ENCODE data around the gene GPATCH1.
A peak's percentile ranks its signal among the peaks of the same experiment; 100 is the strongest.
"Not testable (repeated sequence)": the region's sequence is repeated elsewhere in the genome, so short reads cannot be mapped to it uniquely, and the experiment has no call there.

GPATCH1 gene

DNA sequence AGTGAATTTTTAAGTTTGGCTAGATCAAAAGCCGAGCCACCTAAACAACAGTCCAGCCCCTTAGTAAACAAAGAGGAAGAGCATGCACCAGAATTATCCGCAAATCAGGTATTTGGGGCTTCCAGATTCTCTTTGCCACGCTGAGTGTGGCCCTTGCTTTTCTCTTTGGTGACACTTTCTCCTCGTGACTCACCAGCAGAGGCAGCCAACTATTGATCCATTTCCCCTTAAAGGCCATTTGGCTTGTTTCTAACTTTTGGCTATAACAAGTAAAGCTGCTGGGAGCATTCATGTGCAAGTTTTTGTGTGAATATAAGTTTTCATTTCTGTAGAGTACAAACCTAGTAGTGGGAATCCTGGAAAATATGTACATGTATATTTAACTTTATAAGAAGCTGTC lies 33.3 kb downstream of the GPATCH1 start:
- DNase-seq (ENCODE audit: low spot score) = no peak

DNA sequence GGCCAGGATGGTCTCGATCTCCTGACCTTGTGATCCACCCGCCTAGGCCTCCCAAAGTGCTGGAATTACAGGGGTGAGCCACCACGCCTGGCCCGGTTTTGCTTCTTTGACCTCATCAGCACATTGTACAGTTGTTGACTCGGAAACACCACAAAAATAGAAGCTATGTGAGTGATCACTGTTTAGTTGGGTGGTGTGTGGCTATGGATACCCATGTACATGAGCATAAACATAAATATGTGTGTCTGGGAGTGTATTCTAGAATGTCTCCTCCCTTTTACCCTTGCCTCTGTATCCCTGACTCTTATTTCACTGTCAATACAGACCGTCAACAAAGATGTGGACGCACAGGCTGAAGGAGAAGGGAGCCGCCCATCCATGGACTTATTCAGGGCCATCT lies 36.5 kb downstream of the GPATCH1 start:
- DNase-seq (ENCODE audit: low spot score) = no peak

DNA sequence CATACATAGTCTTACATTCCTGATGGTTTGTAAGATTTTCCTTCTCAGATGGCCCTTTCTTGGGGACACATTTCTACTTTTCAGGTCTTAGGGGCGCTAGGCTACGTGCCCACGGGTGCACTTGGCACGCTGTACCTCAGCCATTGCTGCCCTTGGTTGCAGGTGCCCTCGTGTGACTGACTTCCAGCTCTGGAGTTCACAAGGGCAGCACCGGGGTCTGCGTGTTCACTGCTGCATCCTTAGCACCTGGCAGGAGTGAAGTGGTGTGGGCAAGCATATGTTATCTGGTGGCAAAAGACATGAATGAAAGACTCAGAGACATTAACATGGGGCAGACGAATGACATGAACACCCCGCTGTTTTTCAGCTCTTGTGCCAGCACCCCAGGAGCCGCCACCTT lies 37.7 kb downstream of the GPATCH1 start:
- DNase-seq (ENCODE audit: low spot score) = no peak

DNA sequence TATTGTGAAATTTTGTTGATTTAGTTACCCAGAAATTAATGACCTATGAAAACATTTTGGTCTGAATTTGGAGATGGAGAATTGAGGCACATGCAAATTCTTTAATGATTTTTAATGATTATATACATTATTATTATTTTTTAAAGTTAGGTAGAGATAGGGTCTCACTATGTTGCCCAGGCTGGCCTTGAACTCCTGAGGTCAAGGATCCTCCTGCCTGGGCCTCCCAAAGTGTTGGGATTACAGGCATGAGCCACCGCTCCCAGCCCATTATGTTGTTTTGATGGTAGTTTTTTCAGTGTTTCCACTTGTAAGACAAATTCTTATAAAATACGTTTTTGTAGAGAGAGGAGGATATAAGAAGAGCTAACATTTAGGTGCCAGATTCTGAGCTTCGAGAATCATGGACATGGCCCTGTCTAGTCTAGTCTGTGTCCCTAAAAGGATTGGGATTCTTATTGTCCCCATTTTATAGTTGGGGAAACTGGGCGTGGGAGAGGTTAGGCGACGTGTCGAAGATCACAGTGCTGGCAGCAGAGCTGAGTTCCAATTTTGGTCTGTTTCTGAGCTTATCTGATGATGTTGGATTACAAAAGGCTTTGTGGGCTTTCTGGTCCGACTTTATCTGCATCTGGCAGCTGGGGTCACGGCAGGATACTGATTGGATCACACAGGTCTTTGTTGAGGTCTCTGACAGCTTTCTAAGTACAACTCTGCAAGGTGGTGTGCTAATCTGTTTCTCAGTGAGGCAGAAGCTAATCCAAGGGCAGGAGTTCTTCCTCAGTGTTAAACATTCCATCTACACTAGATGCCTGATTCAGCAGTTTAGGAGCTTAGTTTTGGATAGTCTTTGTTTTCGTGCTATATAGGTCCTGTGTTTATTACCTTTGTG lies 43.5 kb downstream of the GPATCH1 start:
- DNase-seq (ENCODE audit: low spot score) = no peak

DNA sequence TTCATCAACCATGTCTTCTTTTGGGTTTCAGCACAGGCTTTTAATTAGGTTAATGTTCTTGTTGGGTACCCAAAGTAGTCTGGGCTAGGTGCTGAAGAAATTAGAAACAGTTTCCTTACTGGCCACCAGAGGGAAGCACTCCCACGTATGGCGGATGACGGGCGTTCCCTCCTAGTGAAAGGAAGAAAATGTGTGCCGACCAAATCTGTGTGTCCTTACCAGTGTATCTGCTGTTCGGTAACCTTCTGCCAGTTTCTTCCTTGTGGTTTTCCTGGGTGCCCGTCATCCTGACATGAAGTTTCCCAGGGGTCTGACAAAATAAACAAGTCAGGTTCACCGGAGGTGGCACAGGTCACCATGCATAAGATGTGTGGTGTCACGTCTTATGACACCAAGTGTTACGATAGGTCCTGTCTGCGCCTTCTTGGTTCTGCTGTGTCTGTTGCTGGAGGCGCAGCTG lies 45.0 kb downstream of the GPATCH1 start:
- DNase-seq (ENCODE audit: low spot score) = peak; percentile 73

DNA sequence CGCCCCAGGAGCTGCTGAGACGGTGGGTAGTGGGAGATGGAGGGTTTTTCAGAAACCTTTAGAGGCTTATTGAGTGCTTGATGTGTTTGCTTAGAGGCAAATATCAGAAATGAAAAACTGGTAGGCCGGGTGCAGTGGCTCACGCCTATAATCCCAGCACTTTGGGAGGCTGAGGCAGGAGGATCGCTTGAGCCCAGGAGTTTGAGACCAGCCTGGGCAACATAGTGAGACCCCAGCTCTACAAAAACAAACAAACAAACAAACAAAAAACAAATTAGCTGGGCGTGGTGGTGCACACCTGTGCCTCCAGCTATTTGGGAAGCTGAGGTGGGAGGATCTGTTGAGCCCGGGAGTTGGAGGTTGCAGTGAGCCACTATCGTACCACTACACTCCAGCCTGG lies 45.7 kb downstream of the GPATCH1 start:
- not testable (repeated sequence) for DNase-seq (ENCODE audit: low spot score)

DNA sequence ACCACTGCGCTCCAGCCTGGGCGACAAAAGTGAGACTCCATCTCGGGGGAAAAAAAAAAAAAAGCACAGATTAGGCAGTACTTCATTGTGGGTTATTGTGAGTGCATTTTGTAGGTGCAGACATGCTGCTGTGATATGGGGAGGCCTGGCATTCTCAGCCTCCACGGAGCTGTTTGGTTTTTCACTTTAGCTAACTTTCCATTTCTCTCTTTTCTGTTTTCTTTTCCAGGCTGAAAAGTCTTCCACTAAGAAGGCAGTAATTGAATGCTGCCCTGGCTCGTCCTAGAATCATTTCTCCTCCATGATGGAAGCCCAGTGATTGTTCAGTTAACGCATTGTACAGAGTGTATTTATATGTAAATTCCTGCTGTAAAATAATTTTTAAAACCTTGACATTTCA lies 48.9 kb downstream of the GPATCH1 start:
- no peak for DNase-seq (ENCODE audit: low spot score)

DNA sequence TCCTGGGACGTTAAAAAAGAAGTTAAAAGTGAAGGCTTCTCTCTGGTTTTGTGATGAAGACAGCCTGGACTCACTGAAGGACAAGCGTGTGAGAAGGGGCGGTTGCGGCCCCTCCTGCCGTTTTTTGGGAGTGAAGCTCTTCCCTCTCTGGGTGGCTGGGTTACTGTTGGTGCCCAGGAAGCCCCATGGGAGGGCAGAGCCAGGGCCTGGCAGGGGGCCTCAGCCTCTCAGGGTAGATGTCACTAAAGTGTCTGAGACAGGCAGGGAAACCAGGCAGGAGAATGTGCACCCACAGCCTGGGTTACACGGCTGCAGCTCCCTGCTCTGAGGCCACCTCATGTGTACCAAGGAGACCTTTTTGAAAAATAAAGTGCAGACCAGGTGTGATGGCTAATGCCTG lies 49.5 kb downstream of the GPATCH1 start:
- no peak for DNase-seq (ENCODE audit: low spot score)

DNA sequence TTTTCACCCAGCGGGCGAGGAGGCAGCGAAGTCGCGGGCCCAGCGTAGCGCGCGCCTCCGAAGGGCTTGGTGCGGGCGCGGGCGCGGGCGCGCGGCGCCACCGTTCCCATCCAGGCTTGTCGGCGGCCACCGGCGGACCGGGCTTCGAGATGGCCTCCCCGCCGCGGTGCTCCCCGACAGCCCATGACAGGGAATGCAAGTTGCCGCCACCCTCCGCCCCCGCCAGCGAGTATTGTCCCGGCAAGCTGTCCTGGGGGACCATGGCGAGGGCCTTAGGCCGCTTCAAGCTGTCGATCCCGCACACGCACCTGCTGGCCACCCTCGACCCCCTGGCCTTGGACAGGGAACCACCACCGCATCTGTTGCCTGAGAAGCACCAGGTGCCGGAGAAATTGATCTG lies 51.0 kb downstream of the GPATCH1 start, which contains the start of gene WDR88:
WDR88 (plus strand) TSS at position 94 of the 400 bp plus-strand sequence; CDS start at position 150, 56 bp downstream.
- no peak for DNase-seq (ENCODE audit: low spot score)

DNA sequence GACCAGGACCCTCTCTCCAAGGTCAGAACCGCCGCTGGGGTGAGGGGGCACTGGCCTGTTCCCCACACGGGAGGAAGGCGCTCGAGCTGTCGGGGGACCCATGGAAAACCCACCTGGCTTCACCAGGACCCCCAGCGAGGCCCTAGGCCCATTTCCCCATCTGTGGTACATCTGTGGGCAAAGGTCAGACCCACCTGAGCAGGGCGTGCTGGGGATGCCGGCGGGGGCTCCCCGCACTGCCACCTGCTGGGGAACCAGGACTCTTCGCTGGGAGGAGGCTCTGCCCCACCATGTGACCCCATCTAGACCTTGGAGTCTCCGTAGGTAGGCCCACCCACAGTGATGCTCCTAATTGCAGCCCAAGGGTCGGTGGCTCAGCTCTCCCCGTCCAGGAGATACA lies 51.4 kb downstream of the GPATCH1 start:
- DNase-seq (ENCODE audit: low spot score) = peak; percentile 23

DNA sequence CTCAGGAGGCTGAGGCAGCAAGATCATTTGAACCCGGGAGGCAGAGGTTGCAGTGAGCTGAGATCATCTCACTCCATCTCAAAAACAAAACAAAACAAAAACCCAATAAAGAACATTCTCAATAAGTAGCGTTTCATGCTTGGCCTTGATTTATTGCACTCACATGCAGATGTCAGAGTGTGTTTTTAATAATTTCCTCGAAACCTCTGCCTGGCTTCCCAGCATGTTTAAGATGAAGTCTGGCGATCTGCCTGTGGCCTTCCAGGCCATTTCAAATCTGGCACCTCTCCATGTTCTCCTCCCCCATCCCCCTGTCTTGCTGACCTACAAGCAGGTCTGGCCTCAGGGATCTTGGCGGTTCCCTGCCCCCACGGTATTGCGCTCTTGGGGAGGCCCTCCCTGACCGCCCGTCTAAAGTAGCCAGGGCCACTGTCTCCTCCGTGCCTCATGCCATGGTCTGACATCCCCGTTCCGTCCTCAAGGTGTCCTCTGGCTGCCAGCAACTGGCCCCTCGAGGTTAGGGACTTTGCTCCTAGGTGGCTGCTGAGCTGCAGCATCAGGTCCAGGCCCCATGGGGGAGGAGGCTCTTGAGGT lies 52.6 kb downstream of the GPATCH1 start:
- DNase-seq (ENCODE audit: low spot score) = no peak

DNA sequence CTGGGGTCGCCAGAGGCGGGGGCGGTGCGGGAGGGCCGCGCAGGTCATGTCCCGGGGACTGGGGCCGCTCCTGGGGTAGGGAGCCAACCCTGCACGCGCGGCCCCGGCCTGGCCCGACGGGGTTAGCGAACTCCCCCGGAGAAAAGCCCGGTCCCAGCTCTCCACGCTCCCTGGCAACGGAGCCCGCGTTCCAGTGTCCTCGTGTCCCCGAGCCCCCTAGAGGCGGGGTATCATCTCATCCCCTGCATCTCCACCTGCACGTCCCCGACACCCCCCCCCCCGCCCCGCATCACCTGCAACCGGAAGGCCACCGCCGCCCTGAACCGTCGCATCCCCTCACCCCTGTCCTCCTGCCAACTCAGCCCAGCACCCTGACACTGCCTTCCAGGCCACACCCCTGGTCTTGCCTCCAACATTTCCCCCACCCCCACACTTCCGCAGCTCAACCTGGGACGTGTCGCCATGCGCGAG lies 53.6 kb downstream of the GPATCH1 start:
- DNase-seq (ENCODE audit: low spot score) = no peak

DNA sequence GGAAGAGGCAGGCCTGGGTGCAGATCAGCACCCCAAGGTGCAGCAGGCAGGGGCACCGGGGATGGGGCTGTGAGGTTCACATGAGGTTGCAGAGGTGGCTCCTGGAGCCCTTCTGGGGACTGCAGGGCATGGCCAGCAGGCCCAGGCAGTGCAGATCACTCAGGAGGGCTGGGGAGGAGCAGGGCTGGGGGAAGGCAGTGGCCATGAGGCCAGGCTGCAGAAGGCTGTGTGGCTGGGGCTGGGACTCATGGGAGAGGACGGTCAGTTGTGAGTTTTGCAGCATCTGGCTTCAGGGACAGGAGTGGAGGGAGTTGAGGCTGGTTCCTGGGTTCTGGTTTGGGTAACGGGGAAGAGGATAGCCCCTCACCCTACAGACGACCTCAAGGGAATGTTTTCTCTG lies 58.2 kb downstream of the GPATCH1 start:
- no peak for DNase-seq (ENCODE audit: low spot score)

DNA sequence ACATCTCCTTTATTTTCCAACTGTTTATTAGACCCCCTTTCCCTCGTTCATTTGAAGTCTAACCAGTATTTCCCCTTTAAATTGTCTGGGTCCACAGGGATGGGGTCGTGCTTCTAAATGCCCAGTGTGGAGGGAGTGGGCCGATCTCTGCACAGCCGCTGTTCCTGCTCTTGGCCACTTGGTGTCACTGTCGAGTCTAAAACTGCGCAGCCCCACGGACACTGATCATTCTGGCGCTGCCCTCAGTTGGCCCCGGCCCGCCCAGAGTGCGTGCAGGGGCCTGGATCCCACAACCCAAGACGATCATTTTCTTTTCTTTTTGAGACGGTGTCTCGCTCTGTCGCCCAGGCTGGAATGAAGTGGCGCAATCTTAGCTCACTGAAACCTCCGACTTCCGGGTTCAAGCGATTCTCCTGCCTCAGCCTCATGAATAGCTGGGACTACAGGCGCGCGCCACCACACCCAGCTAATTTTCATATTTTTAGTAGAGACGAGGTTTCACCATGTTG lies 63.0 kb downstream of the GPATCH1 start:
- DNase-seq (ENCODE audit: low spot score) = peak; percentile 82

DNA sequence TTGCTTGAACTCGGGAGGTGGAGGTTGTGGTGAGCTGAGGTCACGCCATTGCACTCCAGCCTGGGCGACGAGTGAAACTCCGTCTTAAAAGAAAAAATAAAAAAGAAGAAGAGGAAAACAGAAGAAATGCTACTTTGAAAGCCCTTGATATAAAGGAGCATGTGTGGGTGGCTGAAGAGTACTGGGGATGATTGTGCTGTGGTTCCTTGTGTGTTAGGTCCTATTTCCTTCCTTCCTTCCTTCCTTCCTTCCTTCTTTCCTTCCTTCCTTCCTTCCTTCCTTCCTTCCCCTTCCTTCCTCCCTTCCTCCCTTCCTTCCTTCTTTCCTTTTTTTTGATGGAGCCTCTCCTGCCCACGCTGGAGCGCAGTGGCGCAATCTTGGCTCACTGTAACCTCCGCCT lies 65.2 kb downstream of the GPATCH1 start:
- no peak for DNase-seq (ENCODE audit: low spot score)

DNA sequence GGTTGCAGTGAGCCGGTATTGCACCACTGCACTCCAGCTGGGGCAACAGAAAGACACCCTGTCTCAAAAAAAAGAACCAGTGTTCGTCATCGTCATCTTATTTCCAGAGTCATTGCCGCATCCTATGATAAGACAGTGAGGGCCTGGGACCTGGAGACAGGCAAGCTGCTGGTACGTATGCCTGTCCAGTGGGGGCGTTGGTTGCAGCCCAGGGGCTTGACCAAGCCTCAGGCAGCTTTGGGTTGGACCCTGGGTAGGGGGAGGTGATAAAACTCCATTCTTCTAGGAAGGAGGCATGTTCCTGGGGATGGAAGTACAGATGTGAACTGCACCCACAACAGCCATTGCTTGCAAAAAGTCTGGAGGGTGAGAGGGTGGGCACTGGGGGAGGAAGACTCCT lies 66.6 kb downstream of the GPATCH1 start:
- DNase-seq (ENCODE audit: low spot score) = no peak

DNA sequence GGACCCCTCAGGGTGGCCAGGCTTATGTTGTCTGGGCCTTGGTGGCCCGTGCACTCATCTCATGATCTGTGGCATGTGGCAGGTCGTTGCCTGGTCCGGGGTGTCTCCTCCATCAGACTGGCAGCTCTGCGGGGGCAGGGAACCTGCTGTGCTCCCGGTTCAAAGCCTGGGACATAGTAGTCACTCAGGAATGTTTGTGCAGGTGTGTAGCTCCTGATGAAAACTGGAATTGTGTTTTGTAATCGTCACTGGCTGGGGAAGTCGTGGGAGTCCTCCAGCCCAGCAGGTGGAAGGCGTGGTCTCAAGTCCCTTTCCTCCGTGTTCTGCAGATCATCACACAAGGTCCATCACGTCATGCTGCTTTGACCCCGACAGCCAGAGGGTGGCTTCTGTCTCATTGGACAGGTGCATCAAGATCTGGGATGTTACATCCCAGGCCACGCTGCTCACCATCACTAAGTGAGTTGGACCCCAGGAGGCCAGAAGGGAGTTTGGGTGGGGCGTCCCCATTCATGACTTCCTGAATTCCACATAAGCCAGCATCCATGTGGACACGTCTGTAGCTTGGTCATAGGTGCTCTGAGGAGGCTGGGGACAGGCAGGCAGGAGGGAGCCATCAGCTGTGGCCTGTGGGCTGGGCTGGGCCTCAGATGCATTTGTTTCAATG lies 70.0 kb downstream of the GPATCH1 start:
- no peak for DNase-seq (ENCODE audit: low spot score)

DNA sequence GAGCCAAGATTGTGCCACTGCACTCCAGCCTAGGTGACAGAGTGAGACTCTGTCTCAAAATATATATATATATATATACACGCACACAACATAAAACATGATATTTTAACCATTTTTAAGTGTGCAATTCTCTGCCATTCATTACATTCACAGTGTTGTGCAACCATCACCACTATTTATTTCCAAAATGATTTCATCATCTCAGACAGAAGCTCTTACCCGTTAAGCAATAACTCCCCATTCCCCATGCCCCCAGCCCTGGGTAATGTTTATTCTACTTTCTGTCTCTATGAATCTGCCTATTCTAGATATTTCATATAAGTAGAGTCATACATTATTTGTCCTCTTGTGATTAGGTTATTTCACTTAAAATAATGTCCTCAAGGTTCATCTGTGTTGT lies 71.2 kb downstream of the GPATCH1 start:
- no peak for DNase-seq (ENCODE audit: low spot score)

DNA sequence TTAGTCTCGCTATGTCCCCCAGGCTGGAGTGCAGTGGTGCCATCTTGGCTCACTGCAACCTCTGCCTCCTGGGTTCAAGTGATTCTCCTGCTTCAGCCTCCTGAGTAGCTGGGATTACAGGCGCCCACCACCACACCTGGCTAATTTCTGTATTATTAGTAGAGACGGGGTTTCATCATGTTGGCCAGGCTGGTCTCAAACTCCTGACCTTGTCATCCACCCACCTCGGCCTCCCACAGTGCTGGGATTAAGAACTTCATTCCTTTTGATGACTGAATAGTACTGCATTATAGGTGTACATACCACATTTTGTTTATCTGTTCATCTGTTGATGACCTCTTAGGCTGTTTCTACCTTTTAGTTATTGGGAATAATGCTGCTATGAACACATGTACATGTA lies 71.6 kb downstream of the GPATCH1 start:
- DNase-seq (ENCODE audit: low spot score) = not testable (repeated sequence)

DNA sequence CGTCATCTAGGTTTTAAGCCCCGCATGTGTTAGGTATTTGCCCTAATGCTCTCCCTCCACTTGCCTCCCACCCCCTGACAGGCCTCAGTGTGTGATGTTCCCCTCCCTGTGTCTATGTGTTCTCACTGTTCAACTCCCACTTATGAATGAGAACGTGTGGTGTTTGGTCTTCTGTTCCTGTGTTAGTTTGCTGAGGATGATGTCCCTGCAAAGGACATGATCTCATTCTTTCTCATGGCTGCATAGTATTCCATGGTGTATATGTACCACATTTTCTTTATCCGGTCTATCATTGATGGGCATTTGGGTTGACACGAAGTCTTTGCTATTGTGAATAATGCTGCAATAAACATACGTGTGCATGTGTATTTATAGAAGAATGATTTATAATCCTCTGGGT lies 73.3 kb downstream of the GPATCH1 start:
- not testable (repeated sequence) for DNase-seq (ENCODE audit: low spot score)

DNA sequence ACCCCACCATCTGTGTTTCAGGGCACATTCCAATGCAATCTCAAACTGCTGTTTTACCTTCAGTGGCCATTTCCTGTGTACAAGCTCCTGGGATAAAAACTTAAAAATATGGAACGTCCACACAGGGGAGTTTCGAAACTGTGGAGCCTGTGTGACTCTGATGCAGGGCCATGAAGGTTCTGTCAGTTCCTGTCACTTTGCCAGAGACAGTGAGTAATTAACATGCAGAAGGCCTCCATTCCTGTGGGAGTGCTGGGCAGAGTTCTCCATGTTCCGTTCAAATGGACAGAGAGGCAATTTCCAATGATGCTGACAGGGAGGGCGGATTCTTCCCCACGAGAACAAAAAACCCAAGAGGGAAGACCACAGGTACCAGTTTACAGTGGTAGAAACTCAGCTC lies 75.4 kb downstream of the GPATCH1 start:
- no peak for DNase-seq (ENCODE audit: low spot score)

DNA sequence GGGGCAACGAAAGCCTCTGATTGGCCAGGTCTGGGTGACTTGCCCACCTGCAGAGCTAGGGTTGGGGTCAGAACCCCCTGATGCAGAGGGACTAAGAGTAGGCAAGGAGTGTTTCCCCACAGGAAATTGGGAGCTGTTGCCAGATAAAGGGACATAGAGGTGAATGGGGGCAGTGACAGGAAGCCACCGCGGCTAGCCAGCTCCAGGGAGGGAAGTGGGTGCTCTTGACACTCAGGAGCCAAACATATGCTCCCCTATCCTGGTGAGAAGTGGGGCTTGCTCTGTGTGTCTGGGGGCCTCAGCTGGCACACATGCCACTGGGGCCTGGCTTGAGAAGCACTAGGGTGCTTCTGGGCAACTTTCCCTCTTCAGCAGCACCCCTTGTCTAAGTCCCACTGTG lies 76.9 kb downstream of the GPATCH1 start:
- no peak for DNase-seq (ENCODE audit: low spot score)

DNA sequence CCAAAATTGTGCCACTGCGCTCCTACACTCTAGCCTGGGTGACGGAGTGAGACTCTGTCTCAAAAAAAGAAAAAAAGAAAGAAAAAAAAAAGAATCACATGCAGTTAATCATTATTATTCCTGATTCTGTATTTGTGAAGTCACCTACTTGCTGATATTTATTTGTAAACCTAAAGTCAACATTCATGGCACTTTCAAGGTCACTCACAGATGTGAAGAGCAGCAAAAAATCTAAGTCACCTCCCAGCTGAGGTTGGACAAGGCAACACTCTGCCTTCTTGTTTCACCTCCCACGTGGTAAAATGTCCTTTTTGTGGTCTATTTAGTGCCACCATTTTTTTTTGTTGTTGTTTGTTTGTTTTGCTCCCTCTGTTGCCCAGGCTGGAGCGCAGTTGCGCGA lies 77.4 kb downstream of the GPATCH1 start:
- DNase-seq (ENCODE audit: low spot score) = no peak

All from germinal center (tissue), 1 donor.